GM13977 (cell line): Measurements from ENCODE around the gene LMO2.
A peak's percentile ranks its signal among the peaks of the same experiment; 100 is the strongest.

Experiments
- DNase-seq: peaks from one replicate; pipeline ENCODE4 v3.0.0; 2012; ENCODE audit warnings: low spot score
- CTCF ChIP-seq: IDR thresholded peaks from 2 replicates; pipeline ENCODE4 v1.5.1; 2012; ENCODE audit warnings: mild to moderate bottlenecking, control low read depth; ENCODE audit not compliant: insufficient read depth; ENCODE audit errors: extremely low read depth, missing control alignments
- in situ Hi-C: fragments of 300-500 bp; cut with MboI; formaldehyde crosslinking; loops from one replicate; pipeline ENCODE4 v1.12.0; 2022; ENCODE audit warnings: low sequenced_read_pairs, low pct_unique_long_range_greater_than_20kb, mixed read lengths, inconsistent platforms; ENCODE audit not compliant: unreplicated experiment

The LMO2 gene

GRCh38 chr11:33874910-33875490, 16.9 kb downstream of the LMO2 start:
- no peak for TF ChIP-seq CTCF
- DNase-seq, result no peak
- in situ Hi-C loops, result no loop called here

GRCh38 chr11:33874433-33874832, 17.4 kb downstream of the LMO2 start:
- in situ Hi-C loops, result no loop called here
- no peak for TF ChIP-seq CTCF
- no peak for DNase-seq

GRCh38 chr11:33869481-33870422, 22.1 kb downstream of the LMO2 start:
- no peak for TF ChIP-seq CTCF
- DNase-seq, result peak; percentile 71
- in situ Hi-C loops, result no loop called here

GRCh38 chr11:33868647-33869461, 23.0 kb downstream of the LMO2 start:
- no peak for DNase-seq
- in situ Hi-C loops, result no loop called here

GRCh38 chr11:33867996-33868646, 23.8 kb downstream of the LMO2 start:
- in situ Hi-C loops, result no loop called here
- DNase-seq, result no peak
- no peak for TF ChIP-seq CTCF

More at GRCh38 chr11:33868647-33869461, 23.0 kb downstream of the LMO2 start:
- no peak for TF ChIP-seq CTCF

- DNase-seq, result no peak
- in situ Hi-C loops, result no loop called here
- TF ChIP-seq CTCF, result no peak
Measured at GRCh38 chr11:33867561-33867960, 24.3 kb downstream of the LMO2 start.
